HK-2 (cell line): ENCODE measurements around the gene TRIOBP.
A peak's percentile ranks its signal among the peaks of the same experiment; 100 is the strongest.

Experiments used
- DNase-seq: peaks from one replicate; pipeline ENCODE4 v3.0.0-alpha.2; 2018; ENCODE audit not compliant: unreplicated experiment

The TRIOBP gene

GRCh38 chr22:37750596-37751162, 53.8 kb downstream of the TRIOBP start:
- DNase-seq: no peak

GRCh38 chr22:37751449-37752188, 54.8 kb downstream of the TRIOBP start:
- DNase-seq: no peak

- peak; percentile 86 for DNase-seq
These were observed 55.6 kb downstream of the TRIOBP start for GRCh38 chr22:37752189-37753087.

GRCh38 chr22:37753746-37754145, 56.9 kb downstream of the TRIOBP start:
- no peak for DNase-seq

- DNase-seq: no peak
These were observed 60.8 kb downstream of the TRIOBP start for GRCh38 chr22:37757663-37758062.

GRCh38 chr22:37758694-37759093, 61.8 kb downstream of the TRIOBP start:
- DNase-seq: no peak

- DNase-seq: no peak
These were observed 62.4 kb downstream of the TRIOBP start for GRCh38 chr22:37759281-37759680.

GRCh38 chr22:37760152-37760551, 63.3 kb downstream of the TRIOBP start:
- DNase-seq: no peak

GRCh38 chr22:37762389-37762836, 65.6 kb downstream of the TRIOBP start:
- DNase-seq: no peak

- DNase-seq: no peak
These were observed 66.2 kb downstream of the TRIOBP start for GRCh38 chr22:37763012-37763411.

- DNase-seq: no peak
These were observed 66.8 kb downstream of the TRIOBP start for GRCh38 chr22:37763652-37764051.

- DNase-seq: no peak
These were observed 67.8 kb downstream of the TRIOBP start for GRCh38 chr22:37764622-37765021.

- DNase-seq: no peak
These were observed 68.7 kb downstream of the TRIOBP start for GRCh38 chr22:37765498-37765897.

- no peak for DNase-seq
These were observed 69.2 kb downstream of the TRIOBP start for GRCh38 chr22:37765953-37766576.

GRCh38 chr22:37768273-37768672, 71.4 kb downstream of the TRIOBP start:
- DNase-seq: no peak

- DNase-seq: no peak
These were observed 72.2 kb downstream of the TRIOBP start for GRCh38 chr22:37769056-37769455.

GRCh38 chr22:37771081-37771480, 74.2 kb downstream of the TRIOBP start:
- no peak for DNase-seq

GRCh38 chr22:37771702-37772427, 75.0 kb downstream of the TRIOBP start:
- no peak for DNase-seq

- no peak for DNase-seq
These were observed 77.9 kb downstream of the TRIOBP start for GRCh38 chr22:37774728-37775127.

GRCh38 chr22:37775785-37776638, 79.2 kb downstream of the TRIOBP start:
- DNase-seq: no peak

GRCh38 chr22:37776639-37777005, 79.8 kb downstream of the TRIOBP start:
- DNase-seq: no peak
